Panc1 (cell line): ENCODE data around the gene TREML4. TPM values are rescaled to one million over a fixed set of nuclear protein-coding genes. Genes with fewer than 3 reads are reported as not detected.

Experiments used
- ATAC-seq: fragments of 200-7000 bp; cut with Tn5 transposase; 2 replicates; pipeline ENCODE4 v1.9.1; 2020; ENCODE audit warnings: mild to moderate bottlenecking, moderate library complexity
- BruUV-seq: library from RNA; stranded (reverse); fragments of 400-500 nt; replicated peaks from 2 replicates; lab custom pipeline; 2021; lab: Mats Ljungman, UMichigan
- CTCF ChIA-PET: fragments of 300-600 bp; sonication (Branson Sonifier 250); formaldehyde crosslinking; loops from one replicate; lab custom pipeline; 2022; ENCODE audit warnings: antibody characterized with exemption; lab: Charles Lee
- POLR2A ChIA-PET: fragments of 300-600 bp; sonication (Branson Sonifier 250); formaldehyde crosslinking; loops from one replicate; lab custom pipeline; 2022; ENCODE audit warnings: antibody characterized with exemption; lab: Charles Lee
- DNase-seq: peaks from one replicate; pipeline ENCODE4 v3.0.0-alpha.2; 2010; ENCODE audit warnings: low read depth, low spot score
- H3K27ac ChIP-seq: 2 replicates; pipeline ENCODE4 v1.5.1; 2011; ENCODE audit warnings: mild to moderate bottlenecking, low read length, inconsistent platforms
- H3K27me3 ChIP-seq: fragments of 200-500 bp; sonication (Bioruptor generic); 2 replicates; pipeline ENCODE4 v1.6.0; 2014; ENCODE audit warnings: low read length, inconsistent platforms; ENCODE audit not compliant: control insufficient read depth, insufficient read depth
- H3K36me3 ChIP-seq: fragments of 200-500 bp; sonication (Bioruptor generic); 2 replicates; pipeline ENCODE4 v1.5.1; 2014; ENCODE audit warnings: inconsistent platforms, mild to moderate bottlenecking, low read length, moderate library complexity; ENCODE audit not compliant: control insufficient read depth, insufficient read depth
- H3K4me1 ChIP-seq: 2 replicates; pipeline ENCODE4 v1.5.1; 2011; ENCODE audit warnings: inconsistent platforms, mild to moderate bottlenecking, low read length, moderate library complexity; ENCODE audit not compliant: control insufficient read depth, insufficient read depth
- H3K4me3 ChIP-seq, 2 experiments: 2 replicates each; pipeline ENCODE4 v1.5.1; 2011 to 2012; ENCODE audit warnings: low read depth in 2 of 2, low read length in 2 of 2, mild to moderate bottlenecking in 2 of 2, inconsistent platforms in 1 of 2, moderate library complexity in 1 of 2
- H3K9me3 ChIP-seq: fragments of 200-500 bp; sonication (Bioruptor generic); 2 replicates; pipeline ENCODE4 v1.5.1; 2014; ENCODE audit warnings: low read depth, mild to moderate bottlenecking, inconsistent platforms, low read length, moderate library complexity; ENCODE audit not compliant: control insufficient read depth, insufficient read depth
- POLR2AphosphoS5 ChIP-seq: IDR thresholded peaks from 2 replicates; pipeline ENCODE4 v1.6.1; 2012; ENCODE audit warnings: mild to moderate bottlenecking, low read depth, low read length, moderate library complexity
- REST ChIP-seq, 2 experiments: IDR thresholded peaks; 2 replicates each; pipeline ENCODE4 v1.6.1; 2011 to 2012; ENCODE audit warnings: low read depth in 2 of 2, control low read depth in 1 of 2, low read length in 1 of 2, mild to moderate bottlenecking in 1 of 2, moderate library complexity in 1 of 2; ENCODE audit not compliant: insufficient read depth in 1 of 2
- SIN3A ChIP-seq: IDR thresholded peaks from 2 replicates; pipeline ENCODE4 v1.6.1; 2012; ENCODE audit warnings: low read depth, mild to moderate bottlenecking, low read length, moderate library complexity, borderline replicate concordance; ENCODE audit not compliant: insufficient read depth
- TCF7L2 ChIP-seq: IDR thresholded peaks from 2 replicates; pipeline ENCODE4 v1.6.1; 2011; ENCODE audit warnings: mild to moderate bottlenecking, low read depth, low read length, inconsistent platforms
- in situ Hi-C: cut with HindIII; loops from 2 replicates; pipeline ENCODE4 v1.10.0; 2016; ENCODE audit warnings: low sequenced_read_pairs, low pct_unique_long_range_greater_than_20kb
- intact Hi-C: fragments of 100-400 bp; cut with micrococcal nuclease; formaldehyde crosslinking; loops from one replicate; pipeline ENCODE4 v1.10.0; 2022; ENCODE audit not compliant: unreplicated experiment
- total RNA-seq: library from RNA; stranded (reverse); gene quantifications from one replicate; pipeline ENCODE4 v1.2.1, GENCODE V29; 2021; ENCODE audit not compliant: unreplicated experiment
- TF ChIP-seq, protein P1 (sequence below): fragments of 450-650 bp; IDR thresholded peaks from 2 replicates; pipeline ENCODE4 v1.5.1; 2017; ENCODE audit warnings: mild to moderate bottlenecking

TREML4 gene
- total RNA-seq, 1 experiment from 2014 or later = not detected

GRCh38 chr6:41286544-41287346, 58.6 kb downstream of the TREML4 start, which contains the start of gene TREM1:
Gene TREM1, minus strand, starts transcription at chr6:41286682. Its CDS starts 27 bp downstream, at chr6:41286655.
- Histone ChIP-seq H3K36me3 (no peaks in the 10 kb centered on the region), H3K27me3 (peaks cover 16% of the 10 kb centered on the region), H3K27ac (no peak within 1 kb of the TSS), H3K9me3 (no peaks in the 10 kb centered on the region), H3K4me3 (no peak within 1 kb of the TSS), H3K4me1 (no peaks in the 10 kb centered on the region)
- CTCF ChIA-PET = no interaction called here
- intact Hi-C loops = no loop called here
- in situ Hi-C loops = no loop called here
- ATAC-seq = no peak
- no peak for DNase-seq
- TF ChIP-seq, protein P1, sequence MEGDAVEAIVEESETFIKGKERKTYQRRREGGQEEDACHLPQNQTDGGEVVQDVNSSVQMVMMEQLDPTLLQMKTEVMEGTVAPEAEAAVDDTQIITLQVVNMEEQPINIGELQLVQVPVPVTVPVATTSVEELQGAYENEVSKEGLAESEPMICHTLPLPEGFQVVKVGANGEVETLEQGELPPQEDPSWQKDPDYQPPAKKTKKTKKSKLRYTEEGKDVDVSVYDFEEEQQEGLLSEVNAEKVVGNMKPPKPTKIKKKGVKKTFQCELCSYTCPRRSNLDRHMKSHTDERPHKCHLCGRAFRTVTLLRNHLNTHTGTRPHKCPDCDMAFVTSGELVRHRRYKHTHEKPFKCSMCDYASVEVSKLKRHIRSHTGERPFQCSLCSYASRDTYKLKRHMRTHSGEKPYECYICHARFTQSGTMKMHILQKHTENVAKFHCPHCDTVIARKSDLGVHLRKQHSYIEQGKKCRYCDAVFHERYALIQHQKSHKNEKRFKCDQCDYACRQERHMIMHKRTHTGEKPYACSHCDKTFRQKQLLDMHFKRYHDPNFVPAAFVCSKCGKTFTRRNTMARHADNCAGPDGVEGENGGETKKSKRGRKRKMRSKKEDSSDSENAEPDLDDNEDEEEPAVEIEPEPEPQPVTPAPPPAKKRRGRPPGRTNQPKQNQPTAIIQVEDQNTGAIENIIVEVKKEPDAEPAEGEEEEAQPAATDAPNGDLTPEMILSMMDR = no peak
- no peak for TF ChIP-seq TCF7L2
- TF ChIP-seq SIN3A = no peak
- no peak for TF ChIP-seq POLR2AphosphoS5
- TF ChIP-seq REST (IDR thresholded peaks at IDR 0.05; ENCODE audit: insufficient read depth in 1 of 2, low read depth in 2 of 2, low read length in 1 of 2) = no peak
- POLR2A ChIA-PET = no interaction called here
- BruUV-seq = no TSS peak

GRCh38 chr6:41288030-41288753, 60.0 kb downstream of the TREML4 start:
- no peaks in the 10 kb centered on the region for H3K36me3 ChIP-seq
- intact Hi-C loops (no loop called here), in situ Hi-C loops (no loop called here)
- H3K4me1 ChIP-seq = no peaks in the 10 kb centered on the region
- H3K27me3 ChIP-seq = peaks cover 18% of the 10 kb centered on the region
- TF ChIP-seq, protein P1 = no peak
- TF ChIP-seq REST (IDR thresholded peaks at IDR 0.05; ENCODE audit: insufficient read depth in 1 of 2, low read depth in 2 of 2, low read length in 1 of 2) (no peak), SIN3A (no peak), POLR2AphosphoS5 (no peak), TCF7L2 (no peak)
- H3K27ac ChIP-seq = no peak overlapping the region
- DNase-seq = no peak
- no peak overlapping the region for H3K4me3 ChIP-seq
- H3K9me3 ChIP-seq = no peaks in the 10 kb centered on the region
- ChIA-PET CTCF (no interaction called here), POLR2A (no interaction called here)
- ATAC-seq = no peak
- no TSS peak for BruUV-seq
